K562 (cell line): ENCODE measurements around the gene IDH3G.

Experiments used
- ATF6 ChIP-seq: sonication (generic); formaldehyde crosslinking; IDR thresholded peaks from 2 replicates; pipeline ENCODE4 v1.4.0; 2020; ENCODE audit warnings: mild to moderate bottlenecking, missing genetic modification reagents
- EZH2 ChIP-seq: IDR thresholded peaks from 2 replicates; pipeline ENCODE4 v1.6.1; 2012; ENCODE audit warnings: low read depth, mild to moderate bottlenecking, inconsistent platforms, low read length, borderline replicate concordance
- GTF2F1 ChIP-seq: IDR thresholded peaks from 2 replicates; pipeline ENCODE4 v1.6.1; 2011; ENCODE audit warnings: low read depth, low read length, improper control_type of control experiment
- TBL1XR1 ChIP-seq, 2 experiments: IDR thresholded peaks; 2 replicates each; pipeline ENCODE4 v1.6.1; 2012; ENCODE audit warnings: improper control_type of control experiment in 2 of 2, low read length in 2 of 2, mild to moderate bottlenecking in 1 of 2
- ZNF311 ChIP-seq: fragments of 250-450 bp; sonication (Bioruptor Pico); IDR thresholded peaks from 2 replicates; pipeline ENCODE4 v1.4.0; 2020; ENCODE audit warnings: mild to moderate bottlenecking, moderate library complexity

- TF ChIP-seq TBL1XR1 (IDR thresholded peaks at IDR 0.05; ENCODE audit: low read length in 2 of 2): no peak
- no peak for TF ChIP-seq GTF2F1
- TF ChIP-seq ZNF311 (CRISPR knock-in tag): no peak
- no peak for TF ChIP-seq ATF6 (CRISPR knock-in tag)
- TF ChIP-seq EZH2: no peak
Observed at GRCh38 chrX:153772316-153773217, 21.6 kb downstream of the IDH3G start.
